Daoy (cell line): Measurements from ENCODE around the gene ADRM1. TPM values are rescaled to one million over a fixed set of nuclear protein-coding genes. Genes with fewer than 3 reads are reported as not detected.

Source experiments
- DNase-seq: peaks from one replicate; pipeline ENCODE4 v3.0.0-alpha.2; 2015; ENCODE audit warnings: low read depth
- total RNA-seq: library from RNA; depleted of rRNA; stranded (reverse); fragments of >200 nt; shearing (Covaris generic); gene quantifications from 2 replicates; pipeline ENCODE4 v1.2.3, GENCODE V29; 2014; rRNA removed

Gene ADRM1
- total RNA-seq, 1 experiment from 2014 or later, result 390 TPM

GRCh38 chr20:62354811-62355341 lies 52.1 kb downstream of the ADRM1 start:
- no peak for DNase-seq

GRCh38 chr20:62355516-62355877 lies 52.7 kb downstream of the ADRM1 start:
- DNase-seq, result peak; percentile 79

DNA sequence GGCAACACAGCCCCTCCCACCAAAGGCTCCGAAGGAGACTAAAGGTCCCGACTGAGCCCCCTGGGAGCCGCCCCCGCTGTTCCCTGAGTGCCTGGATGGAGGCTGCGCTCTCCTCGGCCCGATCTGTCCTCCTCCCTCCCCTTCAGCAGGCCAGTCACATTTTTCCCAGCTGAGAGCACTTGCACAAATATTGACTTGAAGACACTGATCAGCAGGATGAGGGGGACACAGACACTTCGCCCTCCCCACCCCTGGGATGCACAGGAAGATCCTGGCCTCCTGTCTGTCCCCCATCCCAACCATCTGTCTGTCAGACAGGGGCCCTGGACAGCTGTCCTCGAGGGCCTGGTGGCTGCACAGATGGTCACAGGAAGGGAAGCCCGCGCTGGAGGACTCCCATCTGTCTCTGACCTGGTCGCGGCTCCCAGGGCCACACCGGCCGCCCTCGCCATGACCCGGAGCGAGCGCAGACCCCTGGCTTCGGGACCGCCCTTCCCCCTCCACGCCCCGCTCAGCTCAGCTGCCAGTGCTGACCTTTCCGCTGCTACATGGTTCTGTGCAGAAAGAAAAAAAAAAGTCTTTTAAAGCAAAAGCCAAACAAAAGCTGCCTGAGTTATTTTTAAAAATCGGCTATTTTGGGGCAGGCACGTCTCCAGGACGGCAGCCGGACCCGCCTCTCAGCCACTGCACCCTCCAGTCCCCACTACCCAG lies 53.2 kb downstream of the ADRM1 start:
- DNase-seq, result peak; percentile 52

- peak; percentile 15 for DNase-seq
Measured at GRCh38 chr20:62356589-62357186, 53.9 kb downstream of the ADRM1 start.

GRCh38 chr20:62357187-62357667 lies 54.4 kb downstream of the ADRM1 start:
- DNase-seq, result peak; percentile 87

DNA sequence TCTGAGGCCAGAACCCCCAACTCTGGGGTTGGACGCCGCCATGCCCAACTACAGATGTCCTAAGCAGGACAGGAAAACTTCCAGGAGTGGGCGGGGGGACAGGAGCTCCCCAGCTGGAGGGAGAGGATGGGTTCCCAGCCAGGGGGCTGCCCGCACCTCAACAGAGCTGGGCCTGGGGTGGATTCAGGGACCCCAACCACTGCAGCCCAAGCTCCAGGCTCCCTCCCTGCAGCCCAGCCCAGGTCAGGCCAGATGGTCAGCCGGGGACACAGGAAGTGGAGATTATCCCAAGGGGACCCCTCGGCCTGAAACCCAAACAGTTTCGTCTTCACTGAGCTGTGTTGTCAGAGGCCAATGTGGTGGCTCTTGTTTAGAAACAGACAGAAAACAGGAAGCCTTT lies 54.9 kb downstream of the ADRM1 start:
- peak; percentile 17 for DNase-seq

Other genes starting within 250 kb of the ADRM1 start
- 2.5 and 3.1 TPM in 2 replicates for gene TAF4, start 237.1 kb upstream of the ADRM1 start, total RNA-seq
- gene LSM14B, start 180.5 kb upstream of the ADRM1 start, total RNA-seq, result 34.3 and 38.2 TPM in 2 replicates
- gene PSMA7, start 159.6 kb upstream of the ADRM1 start, total RNA-seq, result 722 and 899 TPM in 2 replicates
- 10.1 and 10.3 TPM in 2 replicates for gene SS18L1, start 159.2 kb upstream of the ADRM1 start, total RNA-seq
- 13.3 and 23.0 TPM in 2 replicates for gene MTG2, start 120.0 kb upstream of the ADRM1 start, total RNA-seq
- gene HRH3, start 82.7 kb upstream of the ADRM1 start, total RNA-seq, result not detected in 2 replicates
- gene OSBPL2, start 64.5 kb upstream of the ADRM1 start, total RNA-seq, result 9.4 and 10.2 TPM in 2 replicates
- gene LAMA5, start 64.3 kb downstream of the ADRM1 start, total RNA-seq, result 3.1 and 9.6 TPM in 2 replicates
- 1,690 and 2,894 TPM in 2 replicates for gene RPS21, start 84.1 kb downstream of the ADRM1 start, total RNA-seq
- gene CABLES2, start 104.3 kb downstream of the ADRM1 start, total RNA-seq, result 2.0 and 3.8 TPM in 2 replicates
- not detected in 2 replicates for gene RBBP8NL, start 124.5 kb downstream of the ADRM1 start, total RNA-seq
- not detected in 2 replicates for gene GATA5, start 173.0 kb downstream of the ADRM1 start, total RNA-seq